HFFc6 (cell line): ENCODE data around the gene UHRF1. TPM values are rescaled to one million over a fixed set of nuclear protein-coding genes. Genes with fewer than 3 reads are reported as not detected.
A peak's percentile ranks its signal among the peaks of the same experiment; 100 is the strongest.
"Not testable (repeated sequence)": the region's sequence is repeated elsewhere in the genome, so short reads cannot be mapped to it uniquely, and the experiment has no call there.

Source experiments
- DNase-seq: peaks from one replicate; pipeline ENCODE4 v3.0.0-alpha.2; 2018
- H3K27ac Mint-ChIP-seq: 2 replicates; pipeline ENCODE4 v1.8.0; 2020; ENCODE audit warnings: mild to moderate bottlenecking, mixed read lengths
- H3K27me3 Mint-ChIP-seq: 2 replicates; pipeline ENCODE4 v1.8.0; 2021; ENCODE audit warnings: mild to moderate bottlenecking, moderate library complexity, mixed read lengths; ENCODE audit not compliant: insufficient read depth
- H3K36me3 Mint-ChIP-seq: 2 replicates; pipeline ENCODE4 v1.8.0; 2021; ENCODE audit warnings: low read depth, mixed read lengths
- H3K4me1 Mint-ChIP-seq: 2 replicates; pipeline ENCODE4 v1.8.0; 2020; ENCODE audit warnings: low read depth, mixed read lengths
- H3K4me3 Mint-ChIP-seq: 2 replicates; pipeline ENCODE4 v1.8.0; 2020; ENCODE audit warnings: mild to moderate bottlenecking, moderate library complexity, mixed read lengths
- H3K9me3 Mint-ChIP-seq: 2 replicates; pipeline ENCODE4 v1.8.0; 2020; ENCODE audit warnings: mild to moderate bottlenecking, mixed read lengths
- total RNA-seq, 6 experiments: library from RNA; stranded (reverse); fragmentation: NEBNext Ultra II Directional; extraction: Animal tissue kit (Norgen Biotek cat#: 25700); gene quantifications; 2 replicates in 1 of 6; 3 replicates in 5 of 6; pipeline ENCODE4 v1.2.3, GENCODE V29; 2021
- TF ChIP-seq, protein P1 (sequence below): fragments of 200-600 bp; sonication (generic); IDR thresholded peaks from 2 replicates; pipeline ENCODE4 v1.5.0; 2021; ENCODE audit warnings: antibody characterized with exemption, mild to moderate bottlenecking

The UHRF1 gene
- total RNA-seq, 6 experiments from 2014 or later: 41.9 to 74.1 (median 70.1) TPM

DNA sequence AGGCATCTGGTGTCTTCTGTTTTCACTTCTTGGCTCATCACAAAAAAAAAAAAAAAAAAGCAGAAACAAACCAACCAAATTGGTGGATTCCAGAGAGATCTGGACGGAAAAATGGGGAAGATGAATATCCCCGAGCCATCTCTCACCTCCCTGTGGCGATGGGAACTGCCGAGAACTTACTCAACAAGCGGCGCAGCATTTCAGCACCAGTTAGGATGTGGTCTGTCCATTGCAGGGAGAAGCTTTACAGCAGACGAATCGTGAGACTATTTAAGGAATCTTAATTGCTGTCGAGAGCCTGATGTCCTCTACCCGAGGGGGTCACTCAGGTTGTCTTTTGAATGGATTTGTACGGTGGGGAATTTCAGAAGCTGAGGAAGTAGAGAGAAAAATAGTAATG, 42.4 kb downstream of the UHRF1 start:
- Mint-ChIP-seq H3K27me3 (peaks cover 1% of the 10 kb centered on the region; the same call in 1 of the 2 replicates), H3K4me1 (no peaks in the 10 kb centered on the region), H3K36me3 (peaks cover 31% of the 10 kb centered on the region), H3K9me3 (no peaks in the 10 kb centered on the region), H3K27ac (no peak overlapping the region), H3K4me3 (no peak overlapping the region)
- DNase-seq: no peak
- TF ChIP-seq, protein P1, sequence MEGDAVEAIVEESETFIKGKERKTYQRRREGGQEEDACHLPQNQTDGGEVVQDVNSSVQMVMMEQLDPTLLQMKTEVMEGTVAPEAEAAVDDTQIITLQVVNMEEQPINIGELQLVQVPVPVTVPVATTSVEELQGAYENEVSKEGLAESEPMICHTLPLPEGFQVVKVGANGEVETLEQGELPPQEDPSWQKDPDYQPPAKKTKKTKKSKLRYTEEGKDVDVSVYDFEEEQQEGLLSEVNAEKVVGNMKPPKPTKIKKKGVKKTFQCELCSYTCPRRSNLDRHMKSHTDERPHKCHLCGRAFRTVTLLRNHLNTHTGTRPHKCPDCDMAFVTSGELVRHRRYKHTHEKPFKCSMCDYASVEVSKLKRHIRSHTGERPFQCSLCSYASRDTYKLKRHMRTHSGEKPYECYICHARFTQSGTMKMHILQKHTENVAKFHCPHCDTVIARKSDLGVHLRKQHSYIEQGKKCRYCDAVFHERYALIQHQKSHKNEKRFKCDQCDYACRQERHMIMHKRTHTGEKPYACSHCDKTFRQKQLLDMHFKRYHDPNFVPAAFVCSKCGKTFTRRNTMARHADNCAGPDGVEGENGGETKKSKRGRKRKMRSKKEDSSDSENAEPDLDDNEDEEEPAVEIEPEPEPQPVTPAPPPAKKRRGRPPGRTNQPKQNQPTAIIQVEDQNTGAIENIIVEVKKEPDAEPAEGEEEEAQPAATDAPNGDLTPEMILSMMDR: no peak

DNA sequence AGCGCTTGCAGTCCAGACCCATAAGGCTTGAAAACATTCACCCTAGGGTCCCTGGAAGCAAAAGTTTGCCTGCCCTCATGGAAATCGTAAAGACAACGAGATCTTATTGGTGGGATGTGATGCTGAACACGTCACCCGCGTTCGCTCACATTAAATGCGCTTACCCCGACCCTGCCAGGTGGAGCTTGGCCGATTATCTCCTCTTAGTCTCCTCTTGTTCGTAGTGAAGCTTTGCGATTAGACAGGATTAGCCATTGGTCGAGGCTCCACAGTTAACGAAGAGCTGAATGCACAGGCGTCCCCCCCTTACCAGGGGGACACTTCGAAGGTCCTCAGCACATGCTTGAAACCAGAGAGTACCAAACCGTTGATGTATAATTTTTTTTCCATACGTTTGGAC, 43.6 kb downstream of the UHRF1 start:
- Mint-ChIP-seq H3K36me3 (peaks cover 23% of the 10 kb centered on the region), H3K27ac (no peak overlapping the region), H3K9me3 (no peaks in the 10 kb centered on the region), H3K4me1 (no peaks in the 10 kb centered on the region), H3K27me3 (peaks cover 1% of the 10 kb centered on the region; the same call in 1 of the 2 replicates), H3K4me3 (no peak overlapping the region)
- TF ChIP-seq, protein P1: no peak
- DNase-seq: no peak

DNA sequence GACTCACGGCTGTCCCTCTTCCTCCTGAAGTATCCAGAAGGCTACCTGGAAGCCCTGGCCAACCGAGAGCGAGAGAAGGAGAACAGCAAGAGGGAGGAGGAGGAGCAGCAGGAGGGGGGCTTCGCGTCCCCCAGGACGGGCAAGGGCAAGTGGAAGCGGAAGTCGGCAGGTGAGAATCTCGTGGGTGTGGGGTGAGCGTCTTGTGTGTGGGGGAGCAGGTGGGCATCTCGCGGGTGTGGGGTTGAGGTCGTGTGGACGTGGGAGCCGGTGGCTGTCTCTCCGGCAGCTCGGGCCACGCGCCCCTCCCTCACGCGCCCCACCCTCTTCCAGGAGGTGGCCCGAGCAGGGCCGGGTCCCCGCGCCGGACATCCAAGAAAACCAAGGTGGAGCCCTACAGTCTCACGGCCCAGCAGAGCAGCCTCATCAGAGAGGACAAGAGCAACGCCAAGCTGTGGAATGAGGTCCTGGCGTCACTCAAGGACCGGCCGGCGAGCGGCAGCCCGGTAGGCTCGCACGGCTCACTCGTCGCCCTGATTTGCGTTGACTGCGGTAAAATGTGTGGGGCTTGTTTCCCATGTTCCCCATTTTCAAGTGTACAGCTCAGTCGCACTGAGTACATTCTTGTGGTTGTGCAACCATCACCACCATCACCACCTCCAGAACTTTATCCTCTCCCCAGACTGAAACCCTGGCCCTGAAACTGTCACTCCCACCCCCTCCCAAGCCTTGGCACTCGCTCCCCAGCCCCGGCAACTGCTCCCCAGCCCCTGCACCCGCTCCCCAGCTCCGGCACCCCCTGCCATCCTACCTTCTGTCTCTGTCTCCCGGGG, 45.2 kb downstream of the UHRF1 start:
- H3K4me3 Mint-ChIP-seq, DNase-seq, H3K27ac Mint-ChIP-seq, H3K9me3 Mint-ChIP-seq, H3K4me1 Mint-ChIP-seq, H3K27me3 Mint-ChIP-seq: not testable (repeated sequence)
- peaks cover 20% of the 10 kb centered on the region for H3K36me3 Mint-ChIP-seq

DNA sequence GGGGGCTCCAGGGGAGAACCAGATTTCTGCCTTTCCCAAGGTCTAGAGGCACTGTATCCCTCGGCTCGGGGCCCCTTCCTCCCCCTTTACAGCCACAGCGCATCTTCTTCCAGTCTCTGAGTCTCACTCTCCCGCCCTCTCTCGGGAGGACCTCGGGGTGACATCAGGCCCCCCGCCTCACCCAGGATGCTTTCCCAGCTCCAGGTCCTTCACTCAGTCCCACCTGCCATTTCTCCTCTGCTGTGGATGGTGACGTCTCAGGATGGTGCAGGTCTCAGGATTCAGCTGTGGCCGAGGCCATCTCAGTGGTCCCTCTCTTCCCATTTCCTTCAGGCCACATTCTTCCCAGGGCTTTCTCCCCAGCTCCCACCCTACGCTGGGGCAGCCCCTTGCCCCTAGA, 46.0 kb downstream of the UHRF1 start:
- Mint-ChIP-seq H3K36me3 (peaks cover 20% of the 10 kb centered on the region), H3K4me1 (no peaks in the 10 kb centered on the region), H3K27me3 (peaks cover 1% of the 10 kb centered on the region; the same call in 1 of the 2 replicates), H3K27ac (peak overlapping the region; percentile 14; the same call in 1 of the 2 replicates), H3K4me3 (no peak overlapping the region), H3K9me3 (no peaks in the 10 kb centered on the region)
- TF ChIP-seq, protein P1: no peak
- no peak for DNase-seq

DNA sequence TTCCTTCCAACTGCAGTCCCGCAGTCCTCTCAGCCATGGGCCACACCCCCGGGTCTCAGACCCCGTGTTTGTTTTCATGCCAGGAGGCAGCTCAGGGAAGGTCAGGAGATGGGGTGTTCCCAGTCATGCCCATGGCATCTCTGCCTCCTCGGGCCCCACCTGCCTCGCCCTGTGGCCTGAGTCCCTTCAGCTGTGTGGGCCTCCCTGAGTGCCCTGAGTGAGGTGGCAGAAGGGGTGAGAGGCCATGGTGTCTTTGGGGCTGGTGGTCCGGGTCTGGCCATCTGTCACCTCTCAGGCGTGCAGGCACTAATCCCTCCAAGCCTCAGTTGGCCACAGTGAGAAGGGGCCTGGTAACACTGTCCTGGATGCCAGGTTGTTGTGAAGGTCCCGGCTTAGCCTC, 48.7 kb downstream of the UHRF1 start:
- DNase-seq: no peak
- no peaks in the 10 kb centered on the region for H3K9me3 Mint-ChIP-seq
- TF ChIP-seq, protein P1: no peak
- H3K27me3 Mint-ChIP-seq: peaks cover 1% of the 10 kb centered on the region; the same call in 1 of the 2 replicates
- no peak overlapping the region; the same call in 1 of the 2 replicates for H3K27ac Mint-ChIP-seq
- no peak overlapping the region for H3K4me3 Mint-ChIP-seq
- peaks cover 14% of the 10 kb centered on the region for H3K36me3 Mint-ChIP-seq
- H3K4me1 Mint-ChIP-seq: no peaks in the 10 kb centered on the region

DNA sequence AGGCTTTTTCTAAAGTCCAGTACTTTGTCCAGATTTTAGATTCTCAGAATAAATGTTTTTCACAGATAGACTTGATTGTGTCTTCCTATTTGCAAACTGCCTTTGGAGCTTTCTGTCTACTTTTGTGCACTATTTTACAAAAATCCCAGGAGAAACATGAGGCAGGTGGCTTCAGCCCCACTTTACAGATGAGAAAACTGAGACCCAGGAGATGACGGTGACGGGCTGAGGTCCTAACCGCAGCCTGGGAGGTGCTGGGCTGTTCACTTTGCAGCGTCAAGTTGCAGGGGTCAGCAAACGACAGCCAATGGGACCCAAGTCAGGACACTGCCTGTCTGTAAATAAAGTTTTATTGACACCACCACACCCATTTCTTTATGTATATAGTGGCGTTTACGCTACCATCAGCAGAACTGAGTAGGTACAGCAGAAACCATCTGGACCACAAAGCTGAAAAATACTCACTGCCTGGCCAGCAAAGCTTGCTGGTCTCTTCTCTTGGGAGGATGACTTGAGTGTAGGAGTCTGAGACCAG, 52.9 kb downstream of the UHRF1 start:
- DNase-seq: no peak
- TF ChIP-seq, protein P1: no peak
- Mint-ChIP-seq H3K27ac (no peak overlapping the region), H3K9me3 (no peaks in the 10 kb centered on the region), H3K27me3 (no peaks in the 10 kb centered on the region), H3K4me1 (peaks cover 2% of the 10 kb centered on the region), H3K4me3 (no peak overlapping the region), H3K36me3 (peaks cover 10% of the 10 kb centered on the region; the same call in 1 of the 2 replicates)
